Liver (tissue), 9 donors: Measurements from ENCODE around the gene TTC21B. TPM values are rescaled to one million over a fixed set of nuclear protein-coding genes. Genes with fewer than 3 reads are reported as not detected.

Source experiments
- DNase-seq: peaks from one replicate; pipeline ENCODE4 v3.0.0-alpha.2; 2017; ENCODE audit warnings: low spot score
- H3K27ac ChIP-seq, 2 donors: one replicate each; pipeline ENCODE4 v1.7.0; 2013; ENCODE audit warnings: inconsistent platforms in 2 of 2, low read length in 2 of 2, control low read depth in 1 of 2, low read depth in 1 of 2, mild to moderate bottlenecking in 1 of 2
- H3K27me3 ChIP-seq, 4 donors: one replicate each; pipeline versions ENCODE4 v1.6.1 to v1.7.0; 2013; ENCODE audit warnings: low read length in 3 of 4, inconsistent platforms in 1 of 4, mild to moderate bottlenecking in 1 of 4, moderate library complexity in 1 of 4; ENCODE audit not compliant: control insufficient read depth in 4 of 4, insufficient read depth in 4 of 4
- H3K36me3 ChIP-seq, 4 donors: one replicate each; pipeline versions ENCODE4 v1.6.1 to v1.7.0; 2013; ENCODE audit warnings: low read length in 3 of 4, mild to moderate bottlenecking in 3 of 4, low read depth in 1 of 4, moderate library complexity in 1 of 4; ENCODE audit not compliant: control insufficient read depth in 4 of 4, insufficient read depth in 3 of 4
- H3K4me1 ChIP-seq, 4 donors: one replicate each; pipeline versions ENCODE4 v1.6.1 to v1.7.0; 2013; ENCODE audit warnings: low read length in 3 of 4, mild to moderate bottlenecking in 3 of 4, moderate library complexity in 1 of 4; ENCODE audit not compliant: control insufficient read depth in 4 of 4, insufficient read depth in 4 of 4
- H3K4me3 ChIP-seq, 3 donors: one replicate each; pipeline versions ENCODE4 v1.6.1 to v1.7.0; 2013; ENCODE audit warnings: low read length in 3 of 3, control low read depth in 1 of 3, low read depth in 1 of 3, mild to moderate bottlenecking in 1 of 3
- H3K9ac ChIP-seq, 2 donors: one replicate each; pipeline ENCODE4 v1.7.0; 2013; ENCODE audit warnings: low read length in 2 of 2, mild to moderate bottlenecking in 2 of 2, moderate library complexity in 2 of 2, control low read depth in 1 of 2, low read depth in 1 of 2
- H3K9me3 ChIP-seq, 4 donors: one replicate each; pipeline versions ENCODE4 v1.6.1 to v1.7.0; 2013; ENCODE audit warnings: low read length in 3 of 4; ENCODE audit not compliant: control insufficient read depth in 4 of 4
- EGR1 ChIP-seq, 2 donors: IDR thresholded peaks; 2 replicates each; pipeline ENCODE4 v1.6.1; 2016 to 2018; ENCODE audit warnings: antibody characterized with exemption in 2 of 2, low read depth in 2 of 2
- FOXA1 ChIP-seq: IDR thresholded peaks from 2 replicates; pipeline ENCODE4 v1.6.1; 2016; ENCODE audit warnings: antibody characterized with exemption
- FOXA2 ChIP-seq: IDR thresholded peaks from 2 replicates; pipeline ENCODE4 v1.6.1; 2016; ENCODE audit warnings: antibody characterized with exemption
- GABPA ChIP-seq, 2 donors: IDR thresholded peaks in 1 of 2; conservative IDR thresholded peaks in 1 of 2; 2 replicates each; pipeline ENCODE4 v1.6.1; 2016; ENCODE audit warnings: antibody characterized with exemption in 2 of 2, mild to moderate bottlenecking in 1 of 2, moderate library complexity in 1 of 2
- HNF4A ChIP-seq, 2 donors: conservative IDR thresholded peaks; 2 replicates each; pipeline ENCODE4 v1.6.1; 2016; ENCODE audit warnings: antibody characterized with exemption in 2 of 2, mild to moderate bottlenecking in 2 of 2
- HNF4G ChIP-seq: IDR thresholded peaks from 2 replicates; pipeline ENCODE4 v1.6.1; 2016; ENCODE audit warnings: antibody characterized with exemption
- JUND ChIP-seq, 2 donors: IDR thresholded peaks; 2 replicates each; pipeline ENCODE4 v1.6.1; 2016; ENCODE audit warnings: antibody characterized with exemption in 2 of 2
- NR2F2 ChIP-seq: IDR thresholded peaks from 2 replicates; pipeline ENCODE4 v1.6.1; 2016; ENCODE audit warnings: antibody characterized with exemption
- RAD21 ChIP-seq, 2 donors: IDR thresholded peaks; 2 replicates each; pipeline ENCODE4 v1.6.1; 2016; ENCODE audit warnings: antibody characterized with exemption in 2 of 2, mild to moderate bottlenecking in 2 of 2
- RXRA ChIP-seq, 2 donors: IDR thresholded peaks; 2 replicates each; pipeline ENCODE4 v1.6.1; 2017 to 2018; ENCODE audit warnings: antibody characterized with exemption in 2 of 2, mild to moderate bottlenecking in 1 of 2
- SP1 ChIP-seq: IDR thresholded peaks from 2 replicates; pipeline ENCODE4 v1.6.1; 2018; ENCODE audit warnings: antibody characterized with exemption, mild to moderate bottlenecking
- TAF1 ChIP-seq: conservative IDR thresholded peaks from 2 replicates; pipeline ENCODE4 v1.6.1; 2016; ENCODE audit warnings: antibody characterized with exemption, mild to moderate bottlenecking
- YY1 ChIP-seq: IDR thresholded peaks from 2 replicates; pipeline ENCODE4 v1.6.1; 2016; ENCODE audit warnings: antibody characterized with exemption, mild to moderate bottlenecking
- WGBS: extraction: QIAGEN DNeasy Blood & Tissue Kit; methylation state at CpG from one replicate; pipeline ENCODE4 v1.1.7; 2013; 5-methylcytosine and 5-hydroxymethylcytosine counted together
- polyA plus RNA-seq, 2 donors: library from polyadenylated mRNA; stranded (reverse) in 1 of 2; unstranded in 1 of 2; fragments of 200-250 nt in 1 of 2; fragments of >200 nt in 1 of 2; fragmentation: Nextera tagmentation in 1 of 2; extraction: Ambion mirVana in 1 of 2; gene quantifications; one replicate each; pipeline versions ENCODE4 v1.2.1 to v1.2.3, GENCODE V29; 2013 to 2015
- total RNA-seq, 2 donors: library from RNA; depleted of rRNA; stranded (reverse); fragments of >200 nt; gene quantifications; one replicate each; pipeline ENCODE4 v1.2.3, GENCODE V29; 2014
- TF ChIP-seq, protein P1 (sequence below): IDR thresholded peaks from 2 replicates; pipeline ENCODE4 v1.6.1; 2016; ENCODE audit warnings: antibody characterized with exemption
- TF ChIP-seq, protein P2 (sequence below): IDR thresholded peaks from 2 replicates; pipeline ENCODE4 v1.6.1; 2016; ENCODE audit warnings: antibody characterized with exemption, mild to moderate bottlenecking
- TF ChIP-seq, protein P3 (sequence below): fragments of 150-350 bp; IDR thresholded peaks from 2 replicates; pipeline ENCODE4 v1.5.1; 2017; ENCODE audit warnings: improper control_type of control experiment, low read depth, low read length; ENCODE audit not compliant: missing input control
- TF ChIP-seq, protein P4 (sequence below): IDR thresholded peaks from 2 replicates; pipeline ENCODE4 v1.6.1; 2016; ENCODE audit warnings: antibody characterized with exemption
- donor health status: healthy.
- donor health status: healthy.
- donor health status: healthy.
- donor health status: healthy.
- donor health status: healthy.

The TTC21B gene
- total and polyA plus RNA-seq, 4 donors: 2.0 to 25.3 (median 12.7) TPM

DNA sequence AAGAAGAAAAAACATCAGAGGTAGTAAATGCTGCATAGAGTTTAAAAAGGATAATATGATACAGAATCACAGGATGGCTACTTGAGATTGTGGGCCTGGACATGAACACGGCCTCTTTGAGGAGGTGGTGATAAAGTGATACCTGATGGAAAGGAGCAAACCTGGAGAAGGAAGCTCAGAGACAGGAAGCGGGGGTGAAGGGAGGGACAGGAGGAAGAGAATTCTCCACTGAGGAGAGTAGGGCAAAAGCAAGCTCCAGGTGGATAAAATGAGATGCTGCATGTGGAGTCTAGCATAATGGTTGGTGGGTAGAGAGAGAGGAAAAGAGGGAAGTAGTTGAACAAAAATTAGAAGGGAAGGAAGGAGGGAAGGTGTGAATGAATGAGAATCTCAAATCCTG lies 82.6 kb downstream of the TTC21B start:
- Histone ChIP-seq H3K27me3 (no peaks in the 10 kb centered on the region), H3K36me3 (peaks cover 0 to 7% (median 0%) of the 10 kb centered on the region in 4 donors), H3K4me1 (no peaks in the 10 kb centered on the region), H3K9me3 (no peaks in the 10 kb centered on the region), H3K27ac (no peak overlapping the region), H3K4me3 (no peak overlapping the region), H3K9ac (no peak overlapping the region)
- WGBS: 96% methylated on average over 2 of the region's 2 CpGs
- TF ChIP-seq JUND (IDR thresholded peaks at IDR 0.05): no peak
- no peak for TF ChIP-seq SP1
- TF ChIP-seq FOXA2: no peak
- TF ChIP-seq, protein P1, sequence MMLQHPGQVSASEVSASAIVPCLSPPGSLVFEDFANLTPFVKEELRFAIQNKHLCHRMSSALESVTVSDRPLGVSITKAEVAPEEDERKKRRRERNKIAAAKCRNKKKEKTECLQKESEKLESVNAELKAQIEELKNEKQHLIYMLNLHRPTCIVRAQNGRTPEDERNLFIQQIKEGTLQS: no peak
- TF ChIP-seq, protein P2, sequence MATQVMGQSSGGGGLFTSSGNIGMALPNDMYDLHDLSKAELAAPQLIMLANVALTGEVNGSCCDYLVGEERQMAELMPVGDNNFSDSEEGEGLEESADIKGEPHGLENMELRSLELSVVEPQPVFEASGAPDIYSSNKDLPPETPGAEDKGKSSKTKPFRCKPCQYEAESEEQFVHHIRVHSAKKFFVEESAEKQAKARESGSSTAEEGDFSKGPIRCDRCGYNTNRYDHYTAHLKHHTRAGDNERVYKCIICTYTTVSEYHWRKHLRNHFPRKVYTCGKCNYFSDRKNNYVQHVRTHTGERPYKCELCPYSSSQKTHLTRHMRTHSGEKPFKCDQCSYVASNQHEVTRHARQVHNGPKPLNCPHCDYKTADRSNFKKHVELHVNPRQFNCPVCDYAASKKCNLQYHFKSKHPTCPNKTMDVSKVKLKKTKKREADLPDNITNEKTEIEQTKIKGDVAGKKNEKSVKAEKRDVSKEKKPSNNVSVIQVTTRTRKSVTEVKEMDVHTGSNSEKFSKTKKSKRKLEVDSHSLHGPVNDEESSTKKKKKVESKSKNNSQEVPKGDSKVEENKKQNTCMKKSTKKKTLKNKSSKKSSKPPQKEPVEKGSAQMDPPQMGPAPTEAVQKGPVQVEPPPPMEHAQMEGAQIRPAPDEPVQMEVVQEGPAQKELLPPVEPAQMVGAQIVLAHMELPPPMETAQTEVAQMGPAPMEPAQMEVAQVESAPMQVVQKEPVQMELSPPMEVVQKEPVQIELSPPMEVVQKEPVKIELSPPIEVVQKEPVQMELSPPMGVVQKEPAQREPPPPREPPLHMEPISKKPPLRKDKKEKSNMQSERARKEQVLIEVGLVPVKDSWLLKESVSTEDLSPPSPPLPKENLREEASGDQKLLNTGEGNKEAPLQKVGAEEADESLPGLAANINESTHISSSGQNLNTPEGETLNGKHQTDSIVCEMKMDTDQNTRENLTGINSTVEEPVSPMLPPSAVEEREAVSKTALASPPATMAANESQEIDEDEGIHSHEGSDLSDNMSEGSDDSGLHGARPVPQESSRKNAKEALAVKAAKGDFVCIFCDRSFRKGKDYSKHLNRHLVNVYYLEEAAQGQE: no peak
- TF ChIP-seq NR2F2: no peak
- no peak for TF ChIP-seq RAD21 (IDR thresholded peaks at IDR 0.05)
- TF ChIP-seq, protein P3, sequence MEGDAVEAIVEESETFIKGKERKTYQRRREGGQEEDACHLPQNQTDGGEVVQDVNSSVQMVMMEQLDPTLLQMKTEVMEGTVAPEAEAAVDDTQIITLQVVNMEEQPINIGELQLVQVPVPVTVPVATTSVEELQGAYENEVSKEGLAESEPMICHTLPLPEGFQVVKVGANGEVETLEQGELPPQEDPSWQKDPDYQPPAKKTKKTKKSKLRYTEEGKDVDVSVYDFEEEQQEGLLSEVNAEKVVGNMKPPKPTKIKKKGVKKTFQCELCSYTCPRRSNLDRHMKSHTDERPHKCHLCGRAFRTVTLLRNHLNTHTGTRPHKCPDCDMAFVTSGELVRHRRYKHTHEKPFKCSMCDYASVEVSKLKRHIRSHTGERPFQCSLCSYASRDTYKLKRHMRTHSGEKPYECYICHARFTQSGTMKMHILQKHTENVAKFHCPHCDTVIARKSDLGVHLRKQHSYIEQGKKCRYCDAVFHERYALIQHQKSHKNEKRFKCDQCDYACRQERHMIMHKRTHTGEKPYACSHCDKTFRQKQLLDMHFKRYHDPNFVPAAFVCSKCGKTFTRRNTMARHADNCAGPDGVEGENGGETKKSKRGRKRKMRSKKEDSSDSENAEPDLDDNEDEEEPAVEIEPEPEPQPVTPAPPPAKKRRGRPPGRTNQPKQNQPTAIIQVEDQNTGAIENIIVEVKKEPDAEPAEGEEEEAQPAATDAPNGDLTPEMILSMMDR: no peak
- TF ChIP-seq EGR1 (IDR thresholded peaks at IDR 0.05; ENCODE audit: low read depth in 2 of 2): no peak
- TF ChIP-seq HNF4G: no peak
- DNase-seq: no peak

DNA sequence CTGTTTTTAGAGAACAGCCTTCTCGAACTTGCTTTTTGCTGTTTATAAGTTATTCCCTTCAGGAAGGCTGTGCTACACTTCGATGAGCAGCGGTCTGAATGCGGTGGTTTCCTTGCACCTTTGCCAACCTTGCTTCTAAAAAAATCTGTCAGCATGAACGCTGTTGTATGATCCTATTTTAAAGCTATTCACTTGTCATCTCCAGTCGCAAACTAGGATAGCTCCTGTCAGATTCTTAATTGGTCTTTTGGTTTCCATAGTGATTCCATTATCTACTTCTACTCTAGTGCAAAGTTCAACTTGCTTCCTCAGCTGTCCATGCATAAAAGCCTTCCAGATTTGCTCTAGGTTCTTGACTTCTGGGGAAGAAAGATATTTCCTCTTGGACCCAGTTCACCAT lies 83.2 kb downstream of the TTC21B start:
- H3K36me3 ChIP-seq: peaks cover 0 to 7% (median 0%) of the 10 kb centered on the region in 4 donors
- no peak for TF ChIP-seq FOXA2
- no peaks in the 10 kb centered on the region for H3K4me1 ChIP-seq
- no peak overlapping the region for H3K4me3 ChIP-seq
- H3K9me3 ChIP-seq: no peaks in the 10 kb centered on the region
- WGBS: 88% methylated on average over 6 of the region's 6 CpGs
- no peaks in the 10 kb centered on the region for H3K27me3 ChIP-seq
- DNase-seq: no peak
- H3K9ac ChIP-seq: no peak overlapping the region
- no peak overlapping the region for H3K27ac ChIP-seq

DNA sequence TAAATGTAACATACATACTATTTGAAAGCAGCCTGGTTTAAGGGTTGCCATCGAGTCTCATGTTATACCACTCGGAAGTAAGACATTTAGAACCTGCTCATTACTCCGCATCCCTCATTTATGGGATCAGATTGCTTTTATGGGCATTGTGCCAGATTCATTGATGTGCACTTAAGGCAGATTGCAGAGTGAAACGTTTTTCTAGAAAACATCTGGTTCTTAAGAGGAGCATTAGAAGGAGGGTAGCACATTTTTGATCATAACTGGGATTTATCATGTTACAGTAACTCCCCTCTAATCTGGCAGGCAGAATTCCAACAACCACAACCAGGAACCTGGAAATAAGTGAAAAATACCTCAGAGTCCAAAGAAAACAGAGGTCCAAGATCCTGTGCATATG lies 85.4 kb downstream of the TTC21B start:
- H3K4me3 ChIP-seq: no peak overlapping the region
- H3K36me3 ChIP-seq: peaks cover 0 to 5% (median 0%) of the 10 kb centered on the region in 4 donors
- no peaks in the 10 kb centered on the region for H3K9me3 ChIP-seq
- H3K27me3 ChIP-seq: no peaks in the 10 kb centered on the region
- 71% methylated on average over 4 of the region's 4 CpGs for WGBS
- TF ChIP-seq, protein P4, sequence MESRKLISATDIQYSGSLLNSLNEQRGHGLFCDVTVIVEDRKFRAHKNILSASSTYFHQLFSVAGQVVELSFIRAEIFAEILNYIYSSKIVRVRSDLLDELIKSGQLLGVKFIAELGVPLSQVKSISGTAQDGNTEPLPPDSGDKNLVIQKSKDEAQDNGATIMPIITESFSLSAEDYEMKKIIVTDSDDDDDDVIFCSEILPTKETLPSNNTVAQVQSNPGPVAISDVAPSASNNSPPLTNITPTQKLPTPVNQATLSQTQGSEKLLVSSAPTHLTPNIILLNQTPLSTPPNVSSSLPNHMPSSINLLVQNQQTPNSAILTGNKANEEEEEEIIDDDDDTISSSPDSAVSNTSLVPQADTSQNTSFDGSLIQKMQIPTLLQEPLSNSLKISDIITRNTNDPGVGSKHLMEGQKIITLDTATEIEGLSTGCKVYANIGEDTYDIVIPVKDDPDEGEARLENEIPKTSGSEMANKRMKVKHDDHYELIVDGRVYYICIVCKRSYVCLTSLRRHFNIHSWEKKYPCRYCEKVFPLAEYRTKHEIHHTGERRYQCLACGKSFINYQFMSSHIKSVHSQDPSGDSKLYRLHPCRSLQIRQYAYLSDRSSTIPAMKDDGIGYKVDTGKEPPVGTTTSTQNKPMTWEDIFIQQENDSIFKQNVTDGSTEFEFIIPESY: no peak
- TF ChIP-seq YY1 (no peak), TAF1 (no peak), FOXA2 (no peak), RXRA (IDR thresholded peaks at IDR 0.05) (no peak), JUND (IDR thresholded peaks at IDR 0.05) (no peak), FOXA1 (no peak), GABPA (IDR thresholded peaks at IDR 0.05 in 1 of 2, conservative IDR thresholded peaks at IDR 0.05 in 1 of 2) (no peak), SP1 (no peak), RAD21 (IDR thresholded peaks at IDR 0.05) (no peak), HNF4A (conservative IDR thresholded peaks at IDR 0.05) (no peak), HNF4G (no peak)
- TF ChIP-seq, protein P1: no peak
- TF ChIP-seq, protein P3: no peak
- H3K27ac ChIP-seq: no peak overlapping the region
- H3K9ac ChIP-seq: no peak overlapping the region
- DNase-seq: no peak
- H3K4me1 ChIP-seq: no peaks in the 10 kb centered on the region
